Omental fat pad (tissue), 4 donors: ENCODE data around the gene PLCD1. TPM values are rescaled to one million over a fixed set of nuclear protein-coding genes. Genes with fewer than 3 reads are reported as not detected.

Experiments
- ATAC-seq: fragments of 150-250 bp; one replicate; pipeline ENCODE4 v1.9.1; 2016; ENCODE audit warnings: mild to moderate bottlenecking, moderate library complexity; ENCODE audit not compliant: low FRiP score
- DNase-seq: peaks from one replicate; pipeline ENCODE4 v3.0.0-alpha.2; 2019; ENCODE audit warnings: low spot score
- total RNA-seq, 4 donors: library from RNA; depleted of rRNA; stranded (reverse); fragments of >200 nt; gene quantifications; one replicate each; pipeline ENCODE4 v1.1.0, GENCODE V29; 2016
- TF ChIP-seq, protein P1 (sequence below), 3 donors: fragments of 450-650 bp; IDR thresholded peaks; one replicate each; pipeline ENCODE4 v1.5.1; 2016 to 2017; ENCODE audit warnings: antibody characterized with exemption in 3 of 3, mild to moderate bottlenecking in 3 of 3, moderate library complexity in 2 of 3

The PLCD1 gene
- total RNA-seq, 4 donors from 2014 or later, result 12.5 to 24.4 (median 19.0) TPM

DNA sequence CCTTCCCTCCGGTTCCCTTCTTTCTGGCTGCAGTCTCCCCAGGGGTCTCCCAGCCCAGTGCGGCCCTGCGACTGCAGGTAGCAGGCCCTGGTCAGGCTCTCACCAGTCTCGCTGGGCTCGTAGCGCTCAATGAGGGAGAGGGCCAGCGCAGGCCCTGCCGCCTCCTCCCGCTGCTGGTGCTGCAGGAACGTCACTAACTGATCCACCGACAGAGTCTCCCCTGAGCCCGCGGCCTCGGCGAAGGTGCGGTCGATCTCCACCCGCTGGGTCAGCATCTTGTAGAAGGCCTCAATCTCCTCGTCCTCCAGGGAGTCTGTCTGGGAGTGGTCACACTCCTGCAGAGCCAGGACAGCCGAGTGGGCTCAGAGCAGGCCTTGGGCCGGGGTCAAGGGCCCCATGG, 18.3 kb downstream of the PLCD1 start:
- ATAC-seq (no peak), DNase-seq (no peak)
- TF ChIP-seq, protein P1, sequence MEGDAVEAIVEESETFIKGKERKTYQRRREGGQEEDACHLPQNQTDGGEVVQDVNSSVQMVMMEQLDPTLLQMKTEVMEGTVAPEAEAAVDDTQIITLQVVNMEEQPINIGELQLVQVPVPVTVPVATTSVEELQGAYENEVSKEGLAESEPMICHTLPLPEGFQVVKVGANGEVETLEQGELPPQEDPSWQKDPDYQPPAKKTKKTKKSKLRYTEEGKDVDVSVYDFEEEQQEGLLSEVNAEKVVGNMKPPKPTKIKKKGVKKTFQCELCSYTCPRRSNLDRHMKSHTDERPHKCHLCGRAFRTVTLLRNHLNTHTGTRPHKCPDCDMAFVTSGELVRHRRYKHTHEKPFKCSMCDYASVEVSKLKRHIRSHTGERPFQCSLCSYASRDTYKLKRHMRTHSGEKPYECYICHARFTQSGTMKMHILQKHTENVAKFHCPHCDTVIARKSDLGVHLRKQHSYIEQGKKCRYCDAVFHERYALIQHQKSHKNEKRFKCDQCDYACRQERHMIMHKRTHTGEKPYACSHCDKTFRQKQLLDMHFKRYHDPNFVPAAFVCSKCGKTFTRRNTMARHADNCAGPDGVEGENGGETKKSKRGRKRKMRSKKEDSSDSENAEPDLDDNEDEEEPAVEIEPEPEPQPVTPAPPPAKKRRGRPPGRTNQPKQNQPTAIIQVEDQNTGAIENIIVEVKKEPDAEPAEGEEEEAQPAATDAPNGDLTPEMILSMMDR (IDR thresholded peaks at IDR 0.05), result no peak

DNA sequence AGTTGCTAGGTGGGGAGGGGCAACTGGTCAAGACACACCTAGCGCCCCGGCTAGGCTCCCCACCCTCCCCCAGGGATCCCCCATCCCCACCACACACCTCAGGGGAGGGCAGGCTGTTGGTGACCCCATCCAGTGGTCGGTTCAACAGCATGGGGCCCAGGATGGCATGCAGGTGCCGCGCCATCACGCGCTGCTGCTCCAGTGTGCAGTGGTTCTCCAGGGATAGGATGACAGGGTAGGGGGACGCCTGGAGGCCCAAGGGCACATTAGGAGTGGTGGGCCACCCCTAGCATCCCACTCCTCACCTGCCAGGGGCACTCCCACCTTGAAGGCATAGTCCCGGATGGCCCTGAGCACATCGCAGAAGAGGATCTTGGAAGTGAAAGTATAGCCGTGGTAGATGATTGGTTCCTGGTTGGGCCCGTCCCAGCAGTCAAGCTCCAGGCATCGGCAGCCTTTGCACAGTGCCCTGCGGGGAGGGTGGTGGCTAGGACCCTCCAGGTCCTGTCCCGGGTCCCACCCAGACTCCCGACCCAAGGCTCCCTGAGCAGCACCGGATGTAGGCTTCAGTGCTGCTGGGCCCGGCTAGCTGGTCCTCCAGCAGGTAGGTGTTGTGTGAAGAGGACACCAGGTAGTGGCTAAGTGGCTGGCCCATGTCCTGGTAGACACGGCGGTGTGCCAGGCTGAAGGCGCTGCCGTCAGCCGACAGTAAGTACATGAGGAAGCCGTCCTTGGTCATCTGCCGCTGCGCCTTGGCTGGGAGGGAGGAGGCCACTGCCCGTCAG, 19.4 kb downstream of the PLCD1 start:
- ATAC-seq (no peak), DNase-seq (no peak)
- TF ChIP-seq, protein P1 (IDR thresholded peaks at IDR 0.05), result no peak

DNA sequence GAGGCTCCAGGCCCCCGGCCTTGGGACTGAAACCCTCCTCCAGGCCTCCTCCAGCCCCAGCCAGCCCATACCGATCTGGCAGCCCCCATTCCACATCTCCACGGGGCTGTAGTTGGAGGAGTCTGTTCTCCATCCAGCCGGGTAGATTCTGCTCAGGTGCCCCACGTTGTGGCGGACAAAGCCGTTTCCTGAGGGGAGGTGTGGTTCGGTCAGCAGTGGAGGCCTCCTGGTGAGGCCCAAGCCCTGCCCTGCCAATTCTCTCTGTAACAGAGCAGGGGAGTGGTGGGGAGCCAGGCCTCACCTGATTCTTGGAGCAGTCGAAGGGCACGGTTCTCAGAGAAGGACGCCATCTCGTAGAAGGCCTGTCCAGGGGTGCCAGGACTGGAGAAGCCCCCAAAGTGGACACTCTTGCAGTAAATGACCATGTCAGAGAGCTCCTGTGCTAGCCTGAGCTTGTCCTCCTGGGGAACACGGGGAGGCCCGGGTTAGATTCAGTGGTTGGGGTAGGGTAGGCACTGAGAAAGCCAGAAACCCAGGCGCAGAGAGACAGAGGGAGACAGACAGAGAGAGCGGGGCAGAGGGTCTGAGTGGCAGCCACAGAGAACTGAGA, 20.4 kb downstream of the PLCD1 start:
- no peak for DNase-seq
- TF ChIP-seq, protein P1 (IDR thresholded peaks at IDR 0.05), result no peak
- no peak for ATAC-seq

DNA sequence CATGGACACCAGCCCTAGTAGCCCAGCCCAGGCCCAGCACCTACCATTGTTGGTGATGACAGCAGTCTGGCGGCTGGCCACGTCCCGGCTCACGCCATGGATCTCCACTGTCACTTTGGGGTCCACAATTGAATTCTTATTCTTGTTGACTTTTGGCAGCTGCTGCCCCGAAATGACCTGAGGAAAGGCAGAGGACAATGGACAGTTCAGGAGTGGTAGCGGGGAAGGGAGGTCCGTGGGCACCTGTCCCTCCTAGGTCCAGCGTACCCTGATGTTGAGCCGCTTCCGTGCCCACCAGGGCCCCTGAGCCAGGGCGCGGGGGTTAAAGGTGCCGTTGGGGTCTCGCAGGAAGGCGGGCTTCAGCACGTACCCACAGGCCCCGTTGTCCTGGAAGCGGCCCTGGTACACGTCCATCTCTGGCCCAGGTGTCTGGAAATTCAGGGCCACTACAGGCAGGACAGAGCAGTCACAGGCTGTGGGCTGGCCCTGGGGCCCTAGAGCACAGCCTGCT, 21.2 kb downstream of the PLCD1 start:
- TF ChIP-seq, protein P1 (IDR thresholded peaks at IDR 0.05), result no peak
- DNase-seq (no peak), ATAC-seq (no peak)

DNA sequence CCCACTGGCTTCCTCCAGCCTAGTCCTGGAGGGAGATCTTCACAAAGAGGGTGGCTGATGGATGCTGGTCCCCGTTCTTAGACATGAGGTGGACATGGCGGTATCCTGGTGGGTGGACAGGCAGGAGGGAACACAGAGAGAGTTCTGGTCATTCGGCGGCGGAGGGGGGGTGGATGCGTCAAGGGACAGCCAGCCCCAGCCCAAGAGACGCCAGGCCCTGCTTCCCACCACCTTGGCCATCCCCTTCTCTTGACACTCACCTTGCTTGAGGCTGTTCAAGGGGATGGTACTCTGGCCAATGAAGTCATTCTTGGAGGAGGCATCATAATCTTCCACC, 21.7 kb downstream of the PLCD1 start:
- TF ChIP-seq, protein P1 (IDR thresholded peaks at IDR 0.05), result no peak
- ATAC-seq (no peak), DNase-seq (no peak)

DNA sequence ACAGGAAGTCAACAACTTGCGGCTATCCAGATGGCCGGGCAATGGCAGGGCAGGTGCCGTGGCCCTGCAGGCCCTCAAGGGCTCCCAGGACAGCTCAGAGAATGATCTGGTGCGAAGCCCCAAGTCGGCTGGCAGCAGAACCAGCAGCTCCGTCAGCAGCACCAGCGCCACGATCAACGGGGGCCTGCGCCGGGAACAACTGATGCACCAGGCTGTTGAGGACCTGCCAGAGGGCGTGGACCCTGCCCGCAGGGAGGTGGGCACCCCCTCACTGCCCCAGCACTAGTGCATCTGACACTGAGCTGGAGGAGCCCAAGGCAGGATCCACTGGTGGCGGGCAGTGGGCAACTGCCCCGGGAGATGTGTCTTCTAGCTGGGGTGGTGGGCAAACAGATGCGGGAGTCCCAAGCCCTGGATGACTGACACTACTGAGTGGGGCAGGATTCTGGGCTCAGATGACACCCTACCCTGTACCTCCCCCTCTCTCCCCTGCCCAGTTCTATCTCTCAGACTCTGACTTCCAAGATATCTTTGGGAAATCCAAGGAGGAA, 22.9 kb downstream of the PLCD1 start:
- TF ChIP-seq, protein P1 (IDR thresholded peaks at IDR 0.05), result no peak

More for the DNA sequence above, 22.9 kb downstream of the PLCD1 start:
- no peak for DNase-seq
- no peak for ATAC-seq
